Natural killer cell (primary cell): Measurements from ENCODE around the gene EVI2A. TPM values are rescaled to one million over a fixed set of nuclear protein-coding genes. Genes with fewer than 3 reads are reported as not detected.

Experiments used
- ATAC-seq, 3 donors: fragments of 150-1000 bp in 2 of 3; fragments of 200-7000 bp in 1 of 3; cut with Tn5 transposase; 1 replicate in 1 of 3; 2 replicates in 2 of 3; pipeline ENCODE4 v1.10.0; 2021; ENCODE audit warnings: mild to moderate bottlenecking in 2 of 3, moderate library complexity in 2 of 3
- DNase-seq, 2 donors: peaks; one replicate each; pipeline versions ENCODE4 v3.0.0 to v3.0.0-alpha.2; 2013 to 2021; ENCODE audit warnings: mixed read lengths in 1 of 2
- H3K27ac ChIP-seq: one replicate; pipeline ENCODE4 v1.5.1; 2013; ENCODE audit warnings: mild to moderate bottlenecking, low read length
- H3K27me3 ChIP-seq: one replicate; pipeline ENCODE4 v1.6.1; 2013; ENCODE audit warnings: low read length; ENCODE audit not compliant: control insufficient read depth, insufficient read depth
- H3K36me3 ChIP-seq: one replicate; pipeline ENCODE4 v1.6.1; 2013; ENCODE audit warnings: low read length; ENCODE audit not compliant: control insufficient read depth, insufficient read depth
- H3K4me1 ChIP-seq: one replicate; pipeline ENCODE4 v1.6.1; 2013; ENCODE audit warnings: low read length; ENCODE audit not compliant: control insufficient read depth, insufficient read depth
- H3K4me3 ChIP-seq: one replicate; pipeline ENCODE4 v1.5.1; 2013; ENCODE audit warnings: low read length
- H3K9me3 ChIP-seq: one replicate; pipeline ENCODE4 v1.6.1; 2013; ENCODE audit warnings: low read length; ENCODE audit not compliant: control insufficient read depth, insufficient read depth
- H3K27ac Mint-ChIP-seq, 2 donors: one replicate each; pipeline ENCODE4 v1.8.0; 2022; ENCODE audit warnings: mild to moderate bottlenecking in 2 of 2, mixed read lengths in 2 of 2, moderate library complexity in 1 of 2
- H3K27me3 Mint-ChIP-seq, 2 donors: one replicate each; pipeline ENCODE4 v1.8.0; 2022; ENCODE audit warnings: low read depth in 2 of 2, mixed read lengths in 2 of 2
- H3K36me3 Mint-ChIP-seq: one replicate; pipeline ENCODE4 v1.8.0; 2022; ENCODE audit warnings: mixed read lengths
- H3K4me1 Mint-ChIP-seq, 2 donors: one replicate each; pipeline ENCODE4 v1.8.0; 2022; ENCODE audit warnings: mixed read lengths in 2 of 2
- H3K4me3 Mint-ChIP-seq: one replicate; pipeline ENCODE4 v1.8.0; 2022; ENCODE audit warnings: mild to moderate bottlenecking, moderate library complexity, mixed read lengths
- H3K9me3 Mint-ChIP-seq, 2 donors: one replicate each; pipeline ENCODE4 v1.8.0; 2022; ENCODE audit warnings: mixed read lengths in 2 of 2
- CTCF ChIP-seq: fragments of 200-600 bp; IDR thresholded peaks from one replicate; pipeline ENCODE4 v1.8.0; 2022; ENCODE audit warnings: antibody characterized with exemption
- WGBS: methylation state at CpG from one replicate; pipeline ENCODE4 v1.1.7; 2013; ENCODE audit warnings: missing lambda C conversion rate; ENCODE audit not compliant: insufficient coverage; 5-methylcytosine and 5-hydroxymethylcytosine counted together
- intact Hi-C: fragments of 100-400 bp; cut with micrococcal nuclease; formaldehyde crosslinking; loops from one replicate; pipeline ENCODE4 v1.14.2; 2022
- total RNA-seq, 4 donors: library from RNA; stranded (reverse); fragments of 120-200 nt in 1 of 4; gene quantifications; one replicate each; pipeline versions ENCODE4 v1.2.3 to v1.2.4, GENCODE V29; 2013 to 2022

EVI2A gene
- total RNA-seq, 3 donors from 2014 or later (not counting 1 experiment from before 2014, with no cell fraction given): 20.9 to 33.0 (median 32.4) TPM

- intact Hi-C loops: no loop called here
- H3K9me3 ChIP-seq: no peaks in the 10 kb centered on the region
- Mint-ChIP-seq H3K9me3 (no peaks in the 10 kb centered on the region), H3K4me1 (peaks cover 71 to 76% of the 10 kb centered on the region in 2 donors), H3K4me3 (peak overlapping the region; percentile 95), H3K36me3 (peaks cover 16% of the 10 kb centered on the region), H3K27me3 (no peaks in the 10 kb centered on the region), H3K27ac (peak overlapping the region; percentile 88 to 89)
- WGBS: 38% methylated on average over 5 of the region's 5 CpGs
- no peaks in the 10 kb centered on the region for H3K27me3 ChIP-seq
- peak overlapping the region; percentile 62 for H3K4me3 ChIP-seq
- peak in 1 of 2 donors; percentile 64 for DNase-seq
- H3K27ac ChIP-seq: peak overlapping the region; percentile 86
- TF ChIP-seq CTCF: no peak
- peaks cover 18% of the 10 kb centered on the region for H3K4me1 ChIP-seq
- ATAC-seq: peak; percentile 36 to 38 (median 38)
- peaks cover 31% of the 10 kb centered on the region for H3K36me3 ChIP-seq
These were observed 12.8 kb downstream of the EVI2A start for GRCh38 chr17:31308372-31309334.

- Histone ChIP-seq H3K9me3 (no peaks in the 10 kb centered on the region), H3K4me1 (peaks cover 18% of the 10 kb centered on the region), H3K36me3 (peaks cover 37% of the 10 kb centered on the region), H3K4me3 (no peak overlapping the region), H3K27me3 (no peaks in the 10 kb centered on the region), H3K27ac (peak overlapping the region; percentile 86)
- peak overlapping the region; percentile 8 for H3K4me3 Mint-ChIP-seq
- peaks cover 23% of the 10 kb centered on the region for H3K36me3 Mint-ChIP-seq
- TF ChIP-seq CTCF: no peak
- DNase-seq: no peak
- peaks cover 67 to 80% of the 10 kb centered on the region in 2 donors for H3K4me1 Mint-ChIP-seq
- peak overlapping the region; percentile 88 to 89 for H3K27ac Mint-ChIP-seq
- ATAC-seq: no peak
- WGBS: no CpG with 5 or more reads among the region's 1 CpG
- H3K27me3 Mint-ChIP-seq: no peaks in the 10 kb centered on the region
- H3K9me3 Mint-ChIP-seq: no peaks in the 10 kb centered on the region
- intact Hi-C loops: no loop called here
These were observed 13.8 kb downstream of the EVI2A start for GRCh38 chr17:31307640-31308039.

GRCh38 chr17:31299624-31300023 lies 21.8 kb downstream of the EVI2A start:
- no peaks in the 10 kb centered on the region for H3K27me3 Mint-ChIP-seq
- H3K27ac Mint-ChIP-seq: no peak overlapping the region
- H3K9me3 Mint-ChIP-seq: no peaks in the 10 kb centered on the region
- DNase-seq: no peak
- intact Hi-C loops: no loop called here
- ATAC-seq: no peak
- Histone ChIP-seq H3K36me3 (peaks cover 16% of the 10 kb centered on the region), H3K27me3 (no peaks in the 10 kb centered on the region), H3K27ac (no peak overlapping the region), H3K4me3 (no peak overlapping the region), H3K4me1 (no peaks in the 10 kb centered on the region), H3K9me3 (no peaks in the 10 kb centered on the region)
- H3K4me1 Mint-ChIP-seq: peaks cover 13 to 25% of the 10 kb centered on the region in 2 donors
- no peak overlapping the region for H3K4me3 Mint-ChIP-seq
- TF ChIP-seq CTCF: no peak
- peaks cover 14% of the 10 kb centered on the region for H3K36me3 Mint-ChIP-seq
